Cardiac septum (tissue), 1 donor: Measurements from ENCODE around the gene SMARCB1. TPM values are rescaled to one million over a fixed set of nuclear protein-coding genes. Genes with fewer than 3 reads are reported as not detected.

Experiments
- DNase-seq: peaks from one replicate; pipeline ENCODE4 v3.0.0-alpha.2; 2020; ENCODE audit warnings: low spot score
- intact Hi-C: fragments of 100-400 bp; cut with DNase I; formaldehyde crosslinking; loops from one replicate; pipeline ENCODE4 v1.14.0; 2022
- total RNA-seq: library from RNA; stranded (reverse); fragmentation: NEBNext Ultra II Directional; extraction: Animal tissue kit (Norgen Biotek cat#: 25700); gene quantifications from one replicate; pipeline ENCODE4 v1.2.1, GENCODE V29; 2021
- donor health status: DM: no; HTN: no; CAD: no.

SMARCB1 gene
- total RNA-seq, 1 donor from 2014 or later = 50.4 TPM

DNA sequence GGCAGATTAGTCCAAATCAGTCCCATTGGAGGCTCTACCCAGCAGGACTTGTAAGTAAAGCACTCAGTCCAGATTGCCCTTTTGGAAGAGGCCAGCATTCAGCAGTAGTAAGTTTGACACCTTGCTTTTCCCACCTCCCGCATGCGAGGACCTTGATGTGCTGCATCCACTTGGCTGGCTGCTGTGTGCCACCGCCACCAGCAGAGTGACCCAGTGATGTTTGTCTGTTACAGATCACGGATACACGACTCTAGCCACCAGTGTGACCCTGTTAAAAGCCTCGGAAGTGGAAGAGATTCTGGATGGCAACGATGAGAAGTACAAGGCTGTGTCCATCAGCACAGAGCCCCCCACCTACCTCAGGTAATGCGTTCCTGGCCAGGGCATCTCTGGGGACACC is 6.6 kb downstream of the SMARCB1 start:
- no peak for DNase-seq
- intact Hi-C loops = no loop called here

DNA sequence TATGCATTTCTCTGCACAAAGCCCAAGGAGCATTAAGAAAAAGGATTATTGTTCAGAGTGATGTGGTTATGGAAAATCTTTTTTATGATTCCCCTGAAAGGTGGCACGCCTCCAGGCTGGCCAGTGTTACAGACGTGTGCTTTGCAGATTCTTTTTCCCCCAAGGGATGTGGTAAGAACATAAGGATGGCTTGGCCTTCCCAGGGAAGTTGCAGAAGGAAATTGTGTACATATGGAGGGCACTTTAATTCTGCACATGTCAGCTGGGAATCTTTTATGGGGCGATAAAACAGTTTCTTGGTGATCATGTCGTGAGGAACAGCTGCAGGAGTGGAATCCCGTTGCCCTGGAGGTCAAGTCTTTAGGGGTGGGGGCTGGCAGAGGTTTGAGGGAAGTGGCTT is 9.7 kb downstream of the SMARCB1 start:
- intact Hi-C loops = no loop called here
- DNase-seq = no peak

DNA sequence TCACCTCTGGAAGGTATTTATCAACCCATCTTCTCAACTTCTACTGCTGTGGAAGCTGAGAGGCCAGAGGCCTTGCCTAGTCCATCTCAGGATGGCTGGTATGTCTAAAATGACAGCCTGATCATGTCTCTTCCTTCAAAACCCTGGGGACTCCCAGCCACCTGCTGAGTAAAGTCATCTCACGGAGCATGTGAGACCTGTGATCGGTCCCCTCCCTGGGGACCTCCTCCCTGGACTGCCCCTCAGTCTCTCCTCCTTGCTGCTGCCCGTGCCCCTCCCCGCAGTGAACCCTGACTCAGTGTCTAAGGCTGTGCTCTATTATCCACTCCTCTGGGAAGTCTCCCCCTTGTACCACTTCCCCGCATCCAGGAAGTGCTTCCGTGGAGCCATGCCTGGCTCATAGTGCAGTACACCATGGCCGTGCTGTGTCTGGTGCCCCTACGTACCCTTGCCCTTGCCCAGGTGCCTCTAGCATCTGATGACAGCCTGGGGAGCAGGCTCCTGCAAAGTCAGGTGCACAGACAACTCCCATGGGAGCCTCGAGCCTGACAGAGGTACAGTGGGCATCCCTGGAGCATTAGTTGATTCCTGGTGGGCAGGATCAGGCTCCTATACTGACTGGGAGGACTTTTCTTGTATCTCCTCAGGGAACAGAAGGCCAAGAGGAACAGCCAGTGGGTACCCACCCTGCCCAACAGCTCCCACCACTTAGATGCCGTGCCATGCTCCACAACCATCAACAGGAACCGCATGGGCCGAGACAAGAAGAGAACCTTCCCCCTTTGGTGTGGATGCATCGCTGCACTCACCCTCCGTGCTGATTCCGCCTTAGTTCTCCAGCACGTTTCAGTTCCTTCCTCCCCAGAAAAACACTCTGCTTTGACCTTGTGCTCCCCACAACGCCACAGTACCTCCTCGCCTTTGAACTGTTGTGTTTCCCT is 13.8 kb downstream of the SMARCB1 start:
- intact Hi-C loops = no loop called here
- DNase-seq = no peak

DNA sequence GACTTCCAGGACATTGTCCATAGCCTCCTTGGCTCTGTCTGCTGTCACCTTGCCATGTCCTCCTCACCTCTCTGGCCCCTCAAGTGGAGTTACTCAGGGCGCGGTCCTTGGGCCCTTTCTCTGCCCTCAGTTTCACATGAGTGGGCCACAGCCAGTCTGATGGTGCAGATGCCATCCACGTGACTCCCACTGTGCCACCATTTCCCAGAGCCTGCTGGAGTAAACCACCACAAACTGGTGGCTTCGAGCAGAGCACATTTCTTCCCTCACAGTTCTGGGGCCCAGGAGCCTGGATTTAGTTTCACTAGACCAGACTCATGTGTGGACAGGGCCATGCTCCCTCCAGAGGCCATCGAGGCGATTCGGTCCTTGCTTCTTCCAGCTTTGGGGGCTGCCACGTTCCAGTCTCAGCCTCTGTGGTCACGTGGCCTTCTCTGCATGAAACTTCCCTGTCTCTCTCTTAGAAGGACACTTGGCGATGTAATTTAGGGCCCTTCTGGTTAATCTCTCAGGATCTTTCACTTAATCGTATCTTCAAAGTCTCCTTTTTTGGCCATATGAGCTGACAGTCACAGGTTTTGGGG is 14.6 kb downstream of the SMARCB1 start:
- DNase-seq = no peak
- intact Hi-C loops = no loop called here

DNA sequence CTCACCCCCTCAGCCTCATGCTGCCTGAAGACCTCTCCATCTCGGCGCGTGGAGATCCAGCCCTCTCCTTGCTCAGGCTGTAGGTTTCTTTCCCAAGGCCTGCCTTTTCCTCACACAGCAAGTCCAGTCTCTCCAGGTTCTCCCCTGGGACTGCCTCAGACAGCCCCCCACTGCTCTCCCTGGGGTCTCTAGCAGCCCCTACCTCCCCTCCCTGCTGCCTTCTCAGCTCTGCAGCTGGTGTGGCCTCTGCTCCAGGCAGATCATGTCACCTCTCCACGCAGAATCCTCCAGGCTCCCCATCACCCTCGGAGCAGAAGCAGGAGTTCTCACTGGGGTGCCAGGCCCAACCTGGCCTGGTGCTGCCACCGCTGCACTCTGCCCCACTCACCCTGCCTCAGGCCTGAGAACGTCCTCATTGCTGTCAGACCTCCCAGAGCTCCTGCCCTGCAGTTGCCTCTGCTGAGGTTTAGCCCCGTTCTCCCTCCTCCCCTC is 15.2 kb downstream of the SMARCB1 start:
- DNase-seq = no peak
- intact Hi-C loops = no loop called here

DNA sequence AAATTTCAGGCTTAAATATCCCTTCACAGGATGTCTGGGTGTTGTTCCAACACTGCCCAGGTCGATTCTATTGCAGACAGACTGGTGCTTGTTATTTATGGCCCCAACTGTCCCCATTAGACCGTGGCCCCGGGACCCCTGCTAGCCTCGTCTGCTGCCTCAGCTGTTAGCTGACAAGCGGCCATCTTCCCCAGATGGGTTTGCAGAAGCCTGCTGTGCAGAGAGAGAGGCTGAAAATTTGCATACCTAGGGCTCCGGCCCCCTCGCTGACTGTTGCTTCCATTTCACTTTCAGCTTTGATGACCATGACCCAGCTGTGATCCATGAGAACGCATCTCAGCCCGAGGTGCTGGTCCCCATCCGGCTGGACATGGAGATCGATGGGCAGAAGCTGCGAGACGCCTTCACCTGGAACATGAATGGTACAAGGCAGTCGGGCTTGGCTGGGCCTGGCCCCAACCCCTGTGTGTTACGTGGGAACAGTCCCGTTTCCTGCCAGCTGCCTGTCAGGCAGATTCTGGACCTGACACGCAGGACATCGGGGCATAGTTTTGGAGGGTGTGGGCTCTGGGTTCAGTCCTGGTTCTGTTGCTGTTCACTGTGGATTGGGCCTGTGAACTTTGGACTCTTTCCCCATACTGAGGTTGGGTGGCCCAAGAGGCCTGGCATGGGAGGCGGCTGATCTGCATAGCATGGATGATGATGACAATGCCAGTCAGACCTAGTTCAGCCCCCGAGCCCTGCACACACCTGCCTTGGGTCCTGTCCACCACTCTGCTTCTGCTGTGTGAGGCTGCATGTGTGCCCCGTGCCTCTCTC is 16.4 kb downstream of the SMARCB1 start:
- intact Hi-C loops = no loop called here
- DNase-seq = no peak

DNA sequence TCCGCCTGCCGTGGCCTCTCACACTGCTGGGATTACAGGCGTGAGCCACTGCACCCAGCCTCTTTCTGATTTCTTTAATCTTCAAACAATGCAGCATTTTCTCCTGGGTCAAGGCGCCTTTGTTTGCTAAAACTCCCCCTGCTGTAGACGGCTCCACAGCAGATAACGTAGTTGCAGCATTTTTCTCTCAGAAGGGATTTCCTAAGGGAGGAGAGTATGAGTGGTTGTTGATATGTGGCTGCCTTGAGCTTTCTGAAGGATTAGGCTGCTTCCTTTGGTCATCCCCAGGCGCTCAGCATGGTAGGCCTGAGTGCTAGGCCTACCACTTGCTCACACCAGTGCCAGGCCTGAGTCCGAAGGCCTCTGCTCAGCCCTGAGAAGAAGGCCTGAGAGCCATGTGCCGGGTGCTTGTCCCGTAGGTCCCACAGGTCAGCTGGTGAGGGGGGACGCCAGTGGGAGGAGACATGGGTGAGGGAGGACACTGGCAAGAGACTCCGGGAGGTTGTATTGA is 18.1 kb downstream of the SMARCB1 start:
- DNase-seq = no peak
- intact Hi-C loops = no loop called here

DNA sequence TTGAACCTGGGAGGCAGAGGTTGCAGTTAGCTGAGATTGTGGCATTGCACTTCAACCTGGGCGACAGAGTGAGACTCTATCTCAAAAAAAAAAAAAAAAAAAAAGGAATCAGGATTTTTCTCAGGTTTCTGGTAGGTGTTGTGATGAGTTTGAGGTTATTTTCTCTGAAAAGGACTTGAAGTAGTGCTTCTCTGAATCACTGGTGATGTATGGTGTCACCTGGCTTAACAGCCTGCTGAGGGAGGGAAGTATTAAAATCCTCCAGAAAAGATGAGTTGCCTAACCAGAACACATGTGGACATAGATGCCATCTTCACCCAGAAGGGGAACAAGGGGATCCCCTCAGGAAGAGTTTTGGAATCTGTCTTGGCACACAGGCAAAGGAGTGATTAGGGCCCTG is 20.1 kb downstream of the SMARCB1 start:
- intact Hi-C loops = no loop called here
- DNase-seq = no peak

DNA sequence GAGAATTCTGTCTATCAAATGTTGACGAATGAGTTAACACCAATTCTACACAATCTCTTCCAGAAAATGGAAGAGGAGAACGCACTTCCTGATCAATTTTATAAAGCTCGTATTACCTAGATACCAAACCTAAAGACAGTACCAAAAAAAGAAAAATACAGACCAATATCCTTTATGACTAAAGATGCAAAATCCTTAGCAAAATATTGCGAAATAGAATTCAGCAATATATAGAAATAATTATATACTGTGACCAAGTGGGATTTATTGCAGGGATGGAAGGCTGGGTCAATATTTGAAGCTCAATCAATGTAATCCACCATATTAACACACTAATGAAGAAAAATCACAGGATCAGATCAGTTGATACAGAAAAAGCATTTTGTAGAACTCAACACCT is 25.6 kb downstream of the SMARCB1 start:
- intact Hi-C loops = no loop called here
- DNase-seq = no peak

DNA sequence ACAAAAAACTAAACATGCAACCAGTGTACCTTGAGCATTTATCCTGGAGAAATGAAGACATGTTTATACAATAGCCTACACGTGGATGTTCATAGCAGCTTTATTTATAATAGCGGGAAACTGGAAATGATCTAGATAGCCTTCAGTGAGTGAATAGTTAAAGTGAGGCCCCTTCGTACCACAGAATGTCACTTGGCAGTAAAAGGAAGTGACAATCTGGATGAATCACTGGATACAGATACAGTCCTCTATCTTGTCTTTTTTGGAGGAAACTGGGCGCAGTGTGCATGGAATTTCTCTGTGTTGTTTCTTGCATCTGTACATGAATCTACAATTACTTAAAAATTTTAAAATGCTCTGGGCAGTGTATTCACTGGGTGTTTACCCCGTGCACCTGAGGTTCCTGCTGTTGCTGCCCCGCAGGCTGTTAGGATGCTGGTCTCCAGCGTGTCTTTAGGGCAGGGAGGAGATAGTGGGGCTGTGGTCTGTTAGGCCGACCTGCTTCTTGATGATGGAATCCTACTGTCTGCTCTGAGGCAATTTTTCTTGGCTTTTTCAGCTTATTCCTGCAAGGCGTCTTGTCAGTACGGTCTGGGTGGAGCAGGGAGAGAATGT is 28.9 kb downstream of the SMARCB1 start:
- intact Hi-C loops = no loop called here
- DNase-seq = no peak

DNA sequence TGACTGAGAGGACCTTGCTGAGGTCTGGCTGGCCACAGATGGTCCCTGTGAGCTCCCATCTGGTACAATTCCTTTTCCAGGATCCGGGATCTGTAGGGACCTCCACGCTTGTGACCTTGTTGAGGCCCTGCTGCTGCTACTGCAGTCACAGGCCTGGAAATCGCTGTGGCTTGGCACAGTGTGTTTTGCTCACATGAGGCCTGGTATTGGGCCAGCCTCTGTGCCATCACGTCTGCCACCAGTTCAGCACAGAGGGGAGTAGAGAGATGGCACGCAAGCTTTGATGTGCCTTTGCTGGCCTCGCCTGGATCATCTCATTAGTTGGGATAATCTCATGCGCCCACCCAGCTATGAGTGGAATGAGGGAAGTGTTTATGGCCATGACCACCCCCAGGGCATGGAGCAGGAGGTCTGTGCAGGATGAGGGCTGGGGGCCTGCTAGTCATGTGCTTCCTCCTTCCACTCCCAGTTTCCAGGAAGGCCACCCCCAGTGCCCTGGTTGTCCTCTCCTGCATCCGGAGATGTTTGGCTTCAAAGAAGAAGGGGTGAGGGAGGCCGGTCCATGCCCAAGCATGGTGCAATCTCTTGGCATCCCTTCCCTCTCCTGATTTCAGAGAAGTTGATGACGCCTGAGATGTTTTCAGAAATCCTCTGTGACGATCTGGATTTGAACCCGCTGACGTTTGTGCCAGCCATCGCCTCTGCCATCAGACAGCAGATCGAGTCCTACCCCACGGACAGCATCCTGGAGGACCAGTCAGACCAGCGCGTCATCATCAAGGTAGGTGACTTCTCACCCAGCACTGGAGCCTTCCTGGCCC is 29.6 kb downstream of the SMARCB1 start:
- intact Hi-C loops = no loop called here
- DNase-seq = no peak

DNA sequence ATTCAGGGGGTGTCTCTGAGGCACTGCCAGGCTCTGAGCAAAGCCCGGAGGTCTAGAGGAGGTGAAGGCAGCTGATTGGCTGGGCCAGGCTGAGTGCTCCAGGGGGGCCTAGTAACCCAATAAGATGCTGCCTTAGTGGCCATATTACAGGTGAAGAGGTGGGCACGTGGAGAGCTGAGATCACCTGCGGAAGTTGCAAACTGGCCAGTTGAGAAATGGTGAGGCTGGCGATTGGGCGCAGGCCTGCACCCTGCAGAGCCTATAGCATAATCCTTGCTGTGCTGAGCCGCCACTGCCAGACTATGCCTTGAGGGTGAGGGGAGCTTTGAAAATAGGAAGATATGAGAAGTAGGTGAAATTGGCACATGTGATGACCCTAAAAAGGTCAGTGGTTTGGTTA is 30.4 kb downstream of the SMARCB1 start:
- intact Hi-C loops = no loop called here
- no peak for DNase-seq

DNA sequence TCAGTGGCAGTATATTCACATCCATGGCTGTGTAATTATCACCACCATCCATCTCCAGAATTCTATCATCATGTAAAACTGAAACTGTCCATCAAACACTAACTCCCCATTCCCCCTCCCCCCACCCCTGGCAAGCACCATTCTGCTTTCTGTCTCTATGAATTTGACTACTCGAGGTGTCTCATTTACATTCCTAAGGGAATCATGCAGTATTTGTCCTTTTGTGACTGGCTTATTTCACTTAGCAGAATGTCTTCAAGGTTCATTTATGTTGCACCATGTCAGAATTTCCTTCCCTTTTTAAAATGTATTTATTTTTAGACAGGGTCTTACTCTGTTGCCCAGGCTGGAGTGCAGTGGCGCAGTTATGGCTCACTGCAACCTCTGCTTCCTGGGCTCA is 31.8 kb downstream of the SMARCB1 start:
- intact Hi-C loops = no loop called here
- no peak for DNase-seq

DNA sequence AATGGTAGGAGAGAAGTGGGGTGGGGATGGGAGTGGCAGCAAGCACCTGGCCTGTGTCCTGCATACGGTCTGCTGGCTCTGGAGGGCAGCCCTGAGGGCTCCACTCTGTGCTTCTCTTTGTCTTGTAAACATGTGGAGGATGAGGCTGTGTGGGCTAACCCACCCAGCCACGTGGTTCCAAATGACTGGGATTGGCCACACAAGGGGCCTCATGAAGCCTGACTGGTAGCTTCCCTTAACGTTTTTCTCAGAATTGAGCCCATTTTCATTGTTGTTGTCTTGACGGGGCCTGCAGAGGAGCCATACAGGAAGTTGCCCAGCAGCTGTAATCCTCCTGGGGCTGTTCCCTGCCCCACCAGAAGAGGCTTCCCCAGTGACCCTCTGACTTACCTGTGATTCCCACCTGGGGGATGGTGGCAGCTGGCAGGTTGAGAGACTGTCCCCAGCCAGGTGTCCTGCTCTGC is 34.0 kb downstream of the SMARCB1 start:
- DNase-seq = no peak
- intact Hi-C loops = no loop called here

DNA sequence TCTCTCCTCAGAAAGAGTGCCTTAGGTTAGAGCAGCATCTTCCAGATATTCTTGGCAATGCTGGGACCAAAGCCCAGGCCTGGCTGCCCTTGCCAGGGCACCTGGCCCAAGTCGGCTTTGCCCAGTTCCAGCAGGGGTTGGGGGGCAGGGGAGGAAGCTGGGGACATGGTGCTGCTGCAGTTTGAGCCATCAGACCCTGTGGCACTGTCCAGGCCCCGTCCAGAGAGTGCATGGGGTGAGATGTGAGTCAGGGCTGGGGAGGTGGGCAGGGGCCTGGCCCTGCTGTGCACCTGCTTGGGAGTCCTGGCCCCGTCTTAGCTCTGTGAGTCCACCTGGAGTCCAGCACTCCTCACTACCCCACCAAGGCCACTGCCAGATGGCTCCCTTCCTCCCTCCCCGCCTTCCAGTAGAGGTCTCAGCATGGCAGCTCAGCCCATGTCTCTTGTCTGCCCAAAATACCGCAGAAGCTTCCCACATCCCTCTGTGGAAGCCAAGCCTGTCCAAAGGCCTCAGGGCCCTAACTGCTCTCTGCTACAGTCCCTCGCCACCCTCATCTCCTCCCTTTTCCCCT is 35.4 kb downstream of the SMARCB1 start:
- DNase-seq = no peak
- intact Hi-C loops = no loop called here

DNA sequence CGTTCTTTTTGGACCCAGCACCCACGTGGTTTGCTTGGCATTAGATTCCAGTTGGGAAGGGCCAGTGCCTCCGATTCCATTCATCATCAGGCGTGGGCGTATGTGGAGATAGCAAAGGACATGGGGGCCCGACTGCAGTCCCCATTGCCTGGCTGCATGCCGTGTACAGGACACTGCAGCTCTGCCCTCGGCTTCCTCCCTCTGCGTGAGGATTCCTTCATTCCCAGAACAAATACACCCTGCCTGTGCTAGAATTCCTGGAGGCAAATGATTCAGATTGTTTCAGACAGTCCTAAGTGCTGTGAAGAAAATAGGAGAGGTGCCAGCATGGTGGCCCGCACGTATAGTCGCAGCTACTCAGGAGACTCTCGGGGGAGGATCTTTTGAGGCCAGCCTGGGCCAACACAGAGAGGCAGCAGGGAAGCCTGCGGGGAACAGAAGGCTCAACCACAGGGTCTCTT is 36.6 kb downstream of the SMARCB1 start:
- DNase-seq = no peak

DNA sequence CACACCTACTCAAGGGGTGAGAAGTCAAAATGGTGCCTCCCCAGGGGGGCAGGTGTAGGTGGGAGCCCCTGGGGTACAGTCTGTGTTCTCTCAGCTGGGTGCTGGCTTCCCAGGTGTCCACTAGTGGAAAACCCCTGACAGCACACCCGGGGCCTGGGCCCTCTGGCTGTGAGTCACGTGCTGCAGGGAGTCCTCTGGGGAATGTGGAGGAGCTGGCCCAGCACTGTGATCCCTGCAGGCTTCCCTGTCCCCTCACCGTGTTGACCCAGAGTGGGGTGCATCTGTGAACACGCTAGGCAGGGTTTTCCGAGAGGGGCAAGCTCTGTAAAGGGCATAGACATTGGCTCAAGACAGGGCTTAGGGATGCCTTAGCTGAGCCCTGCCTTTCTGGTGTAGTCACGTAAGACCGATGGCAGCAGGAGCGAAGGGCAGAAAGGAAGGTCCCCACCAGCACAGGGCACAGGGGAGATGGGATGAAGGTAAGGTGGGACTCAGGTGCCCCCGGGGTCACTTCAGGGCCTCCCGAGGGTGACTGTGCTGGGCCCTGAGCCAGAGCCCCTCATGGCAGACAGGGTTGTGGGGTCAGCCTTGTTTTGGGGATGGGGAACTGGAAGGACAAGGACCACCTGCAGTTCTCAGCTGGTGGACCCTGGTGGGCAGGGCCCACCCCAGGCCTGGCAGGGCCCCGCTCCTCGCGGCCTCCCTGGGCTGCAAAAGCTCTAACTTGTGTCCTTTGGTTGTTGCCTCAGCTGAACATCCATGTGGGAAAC is 37.9 kb downstream of the SMARCB1 start:
- no peak for DNase-seq
- intact Hi-C loops = no loop called here

More for the DNA sequence above, 36.6 kb downstream of the SMARCB1 start:
- intact Hi-C loops = loop anchor here (1.0 kb wide), 2 partner anchors 12 to 23 kb away; no protein-coding TSS in a partner anchor
